GM06990 (cell line): Measurements from ENCODE around the gene CEACAM4.

Experiments
- DNase-seq: peaks from one replicate; pipeline ENCODE4 v3.0.0-alpha.2; 2011; ENCODE audit not compliant: insufficient read length; ENCODE audit errors: extremely low read depth
- H3K27me3 ChIP-seq: replicated peaks from 2 replicates; pipeline ENCODE4 v1.6.0; 2011; ENCODE audit warnings: low read length; ENCODE audit not compliant: control insufficient read depth, insufficient read depth
- H3K36me3 ChIP-seq: 2 replicates; pipeline ENCODE4 v1.5.1; 2011; ENCODE audit warnings: low read length; ENCODE audit not compliant: control insufficient read depth, insufficient read depth
- H3K4me3 ChIP-seq: replicated peaks from 2 replicates; pipeline ENCODE4 v1.5.1; 2011; ENCODE audit warnings: low read depth, mild to moderate bottlenecking, control low read depth, low read length
- CTCF ChIP-seq: IDR thresholded peaks from 2 replicates; pipeline ENCODE4 v1.5.1; 2011; ENCODE audit warnings: low read length, control low read depth, mild to moderate bottlenecking, inconsistent platforms; ENCODE audit not compliant: insufficient read depth, poor library complexity, severe bottlenecking

The CEACAM4 gene

GRCh38 chr19:41575998-41576397, 50.9 kb downstream of the CEACAM4 start, which contains the start of gene CEACAM21:
CEACAM21 (plus strand) TSS chr19:41576166; CDS start chr19:41576275, 109 bp downstream.
- H3K4me3 ChIP-seq = peak within 1 kb of the TSS; percentile 21
- peak; percentile 31 for DNase-seq
- no peaks in the 10 kb centered on the region for H3K27me3 ChIP-seq
- peaks cover 5% of the 10 kb centered on the region for H3K36me3 ChIP-seq
- TF ChIP-seq CTCF = no peak

- peak; percentile 33 for DNase-seq
- H3K27me3 ChIP-seq = no peaks in the 10 kb centered on the region
- no peak overlapping the region for H3K4me3 ChIP-seq
- peaks cover 7% of the 10 kb centered on the region for H3K36me3 ChIP-seq
- peak; percentile 92 for TF ChIP-seq CTCF
Observed at GRCh38 chr19:41570639-41571112, 56.2 kb downstream of the CEACAM4 start.

- no peak for TF ChIP-seq CTCF
- H3K4me3 ChIP-seq = no peak overlapping the region
- peaks cover 7% of the 10 kb centered on the region for H3K36me3 ChIP-seq
Observed at GRCh38 chr19:41570179-41570578, 56.7 kb downstream of the CEACAM4 start.

GRCh38 chr19:41569481-41570150, 57.3 kb downstream of the CEACAM4 start:
- no peaks in the 10 kb centered on the region for H3K27me3 ChIP-seq
- no peak for TF ChIP-seq CTCF
- DNase-seq = no peak
- peaks cover 7% of the 10 kb centered on the region for H3K36me3 ChIP-seq
- H3K4me3 ChIP-seq = no peak overlapping the region

More at GRCh38 chr19:41570179-41570578, 56.7 kb downstream of the CEACAM4 start:
- H3K27me3 ChIP-seq = no peaks in the 10 kb centered on the region
- no peak for DNase-seq
